Type B pancreatic cell (in vitro differentiated cells): Measurements from ENCODE around the gene CLC. TPM values are rescaled to one million over a fixed set of nuclear protein-coding genes. Genes with fewer than 3 reads are reported as not detected.
"Not testable (repeated sequence)": the region's sequence is repeated elsewhere in the genome, so short reads cannot be mapped to it uniquely, and the experiment has no call there.

Experiments used
- DNase-seq: peaks from one replicate; pipeline ENCODE4 v3.0.0; 2021; ENCODE audit warnings: mixed read lengths; ENCODE audit not compliant: unreplicated experiment; ENCODE audit errors: extremely low spot score
- H3K27ac Mint-ChIP-seq: 2 replicates; pipeline ENCODE4 v1.8.0; 2021; ENCODE audit warnings: mild to moderate bottlenecking, mixed read lengths
- H3K27me3 Mint-ChIP-seq: 2 replicates; pipeline ENCODE4 v1.8.0; 2021; ENCODE audit warnings: mixed read lengths
- H3K36me3 Mint-ChIP-seq: 2 replicates; pipeline ENCODE4 v1.8.0; 2021; ENCODE audit warnings: mixed read lengths
- H3K4me1 Mint-ChIP-seq: one replicate; pipeline ENCODE4 v1.8.0; 2021; ENCODE audit warnings: mixed read lengths; ENCODE audit not compliant: unreplicated experiment
- H3K4me3 Mint-ChIP-seq: 2 replicates; pipeline ENCODE4 v1.8.0; 2021; ENCODE audit warnings: mild to moderate bottlenecking, mixed read lengths
- H3K9me3 Mint-ChIP-seq: 2 replicates; pipeline ENCODE4 v1.8.0; 2021; ENCODE audit warnings: mixed read lengths
- total RNA-seq: library from RNA; stranded (reverse); gene quantifications from 2 replicates; pipeline ENCODE4 v1.2.1, GENCODE V29; 2021; ENCODE audit warnings: low replicate concordance
- TF ChIP-seq, protein P1 (sequence below): fragments of 200-600 bp; sonication (generic); conservative IDR thresholded peaks from 2 replicates; pipeline ENCODE4 v1.5.0; 2021; ENCODE audit warnings: antibody characterized with exemption, mild to moderate bottlenecking

Gene CLC
- total RNA-seq, 1 donor from 2014 or later, result not detected

- peaks cover 48% of the 10 kb centered on the region for H3K27me3 Mint-ChIP-seq
- no peak for DNase-seq
These were observed 8.2 kb downstream of the CLC start for GRCh38 chr19:39729594-39729993.

DNA sequence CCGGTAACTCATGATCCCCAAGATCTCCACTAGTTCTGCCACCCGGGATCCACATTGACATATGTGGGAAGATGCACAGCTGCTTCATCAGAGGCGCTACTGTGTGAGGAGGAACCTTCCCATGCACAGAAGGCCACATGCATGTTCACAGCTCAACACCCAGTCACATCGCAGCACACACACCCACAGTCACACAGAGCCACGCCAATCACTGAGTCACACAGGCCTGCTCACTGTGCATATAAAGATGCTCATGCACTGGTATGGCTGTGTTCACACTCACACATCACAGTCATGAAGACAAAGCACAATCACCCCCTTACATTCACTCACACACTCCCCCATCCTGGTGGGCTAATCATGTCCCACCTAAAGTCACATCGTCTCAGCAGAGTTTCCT lies 9.8 kb downstream of the CLC start:
- DNase-seq, result no peak
- no peaks in the 10 kb centered on the region for H3K4me1 Mint-ChIP-seq
- TF ChIP-seq, protein P1, sequence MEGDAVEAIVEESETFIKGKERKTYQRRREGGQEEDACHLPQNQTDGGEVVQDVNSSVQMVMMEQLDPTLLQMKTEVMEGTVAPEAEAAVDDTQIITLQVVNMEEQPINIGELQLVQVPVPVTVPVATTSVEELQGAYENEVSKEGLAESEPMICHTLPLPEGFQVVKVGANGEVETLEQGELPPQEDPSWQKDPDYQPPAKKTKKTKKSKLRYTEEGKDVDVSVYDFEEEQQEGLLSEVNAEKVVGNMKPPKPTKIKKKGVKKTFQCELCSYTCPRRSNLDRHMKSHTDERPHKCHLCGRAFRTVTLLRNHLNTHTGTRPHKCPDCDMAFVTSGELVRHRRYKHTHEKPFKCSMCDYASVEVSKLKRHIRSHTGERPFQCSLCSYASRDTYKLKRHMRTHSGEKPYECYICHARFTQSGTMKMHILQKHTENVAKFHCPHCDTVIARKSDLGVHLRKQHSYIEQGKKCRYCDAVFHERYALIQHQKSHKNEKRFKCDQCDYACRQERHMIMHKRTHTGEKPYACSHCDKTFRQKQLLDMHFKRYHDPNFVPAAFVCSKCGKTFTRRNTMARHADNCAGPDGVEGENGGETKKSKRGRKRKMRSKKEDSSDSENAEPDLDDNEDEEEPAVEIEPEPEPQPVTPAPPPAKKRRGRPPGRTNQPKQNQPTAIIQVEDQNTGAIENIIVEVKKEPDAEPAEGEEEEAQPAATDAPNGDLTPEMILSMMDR, result no peak
- no peak overlapping the region for H3K27ac Mint-ChIP-seq
- H3K4me3 Mint-ChIP-seq, result no peak overlapping the region
- H3K36me3 Mint-ChIP-seq, result no peaks in the 10 kb centered on the region
- no peaks in the 10 kb centered on the region for H3K9me3 Mint-ChIP-seq
- H3K27me3 Mint-ChIP-seq, result peaks cover 54% of the 10 kb centered on the region

More at GRCh38 chr19:39729594-39729993, 8.2 kb downstream of the CLC start:
- no peak overlapping the region for H3K27ac Mint-ChIP-seq
- H3K4me3 Mint-ChIP-seq, result no peak overlapping the region
- no peaks in the 10 kb centered on the region for H3K4me1 Mint-ChIP-seq
- no peaks in the 10 kb centered on the region for H3K9me3 Mint-ChIP-seq
- H3K36me3 Mint-ChIP-seq, result no peaks in the 10 kb centered on the region
- TF ChIP-seq, protein P1, result no peak

DNA sequence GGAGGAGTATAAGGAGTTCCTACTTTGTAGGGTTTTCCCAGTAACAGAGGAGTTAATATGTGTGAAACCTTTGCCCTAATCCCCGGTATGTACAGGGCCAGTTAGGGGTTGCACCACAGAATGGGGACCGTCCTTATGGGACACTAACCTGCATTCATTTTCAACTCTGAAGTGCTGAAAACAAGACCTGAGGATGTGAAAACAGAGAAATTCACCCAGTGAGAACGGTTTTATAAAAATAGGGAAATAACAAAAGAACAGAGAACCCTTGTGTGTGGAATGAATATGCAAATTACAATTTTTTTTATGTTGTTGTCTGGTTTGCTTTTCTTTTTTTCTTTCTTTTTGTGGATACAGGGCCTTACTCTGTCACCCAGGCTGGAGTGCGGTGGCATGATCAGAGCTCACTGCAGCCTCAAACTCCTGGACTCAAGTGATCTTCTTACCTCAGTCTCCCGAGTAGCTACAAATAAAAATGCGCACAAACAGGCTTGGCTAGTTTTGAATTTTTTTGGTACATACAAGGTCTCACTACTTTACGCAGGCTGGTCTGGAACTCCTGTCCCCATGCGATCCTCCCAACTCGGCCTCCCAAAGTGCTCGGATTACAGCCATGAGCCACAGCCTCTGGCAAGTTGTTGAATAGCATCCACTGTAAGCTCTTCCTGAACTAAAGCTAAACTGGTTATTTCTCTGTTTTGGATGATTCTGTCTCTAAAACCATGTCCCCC lies 10.6 kb downstream of the CLC start:
- TF ChIP-seq, protein P1, result no peak
- Mint-ChIP-seq H3K9me3 (no peaks in the 10 kb centered on the region), H3K36me3 (no peaks in the 10 kb centered on the region), H3K27ac (no peak overlapping the region), H3K4me3 (no peak overlapping the region), H3K4me1 (no peaks in the 10 kb centered on the region), H3K27me3 (peaks cover 61% of the 10 kb centered on the region)
- no peak for DNase-seq

DNA sequence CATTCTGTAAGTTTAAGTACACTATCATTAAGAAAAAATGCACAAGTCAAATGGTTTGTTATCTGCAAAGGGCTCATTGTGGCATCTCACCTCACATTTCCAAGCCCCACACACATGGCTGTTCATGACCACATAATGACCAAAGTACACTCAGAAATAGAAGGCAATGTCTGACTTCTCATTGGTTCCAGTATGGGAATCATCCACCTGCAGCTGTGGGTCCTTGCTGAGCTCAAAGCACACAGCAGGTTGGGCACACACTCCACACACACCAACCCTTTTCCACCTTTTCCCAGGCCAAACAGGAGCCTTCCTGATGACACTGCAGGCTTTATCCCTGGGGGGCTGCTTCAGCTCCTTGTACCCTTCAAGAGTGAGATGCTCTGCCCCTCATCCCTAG lies 11.8 kb downstream of the CLC start:
- Mint-ChIP-seq H3K27me3 (peaks cover 61% of the 10 kb centered on the region), H3K36me3 (no peaks in the 10 kb centered on the region), H3K4me1 (no peaks in the 10 kb centered on the region), H3K9me3 (no peaks in the 10 kb centered on the region), H3K27ac (no peak overlapping the region), H3K4me3 (no peak overlapping the region)
- TF ChIP-seq, protein P1, result no peak
- no peak for DNase-seq

DNA sequence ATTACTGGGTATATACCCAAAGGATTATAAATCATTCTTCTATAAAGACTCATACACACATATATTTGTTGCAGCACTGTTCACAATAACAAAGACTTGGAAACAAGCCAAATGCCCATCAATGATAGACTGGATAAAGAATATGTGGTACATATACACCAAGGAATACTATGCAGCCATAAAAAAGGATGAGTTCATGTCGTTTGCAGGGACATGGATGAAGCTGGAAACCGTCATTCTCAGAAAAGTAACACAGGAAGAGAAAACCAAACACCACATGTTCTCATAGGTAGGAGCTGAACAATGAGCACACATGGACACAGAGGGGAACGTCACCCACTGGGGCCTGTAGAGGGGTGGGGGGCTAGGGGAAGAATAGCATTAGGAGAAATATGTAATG lies 17.7 kb downstream of the CLC start:
- peaks cover 42% of the 10 kb centered on the region for H3K27me3 Mint-ChIP-seq
- H3K4me1 Mint-ChIP-seq, H3K27ac Mint-ChIP-seq, DNase-seq, H3K4me3 Mint-ChIP-seq, H3K9me3 Mint-ChIP-seq, H3K36me3 Mint-ChIP-seq: not testable (repeated sequence)

DNA sequence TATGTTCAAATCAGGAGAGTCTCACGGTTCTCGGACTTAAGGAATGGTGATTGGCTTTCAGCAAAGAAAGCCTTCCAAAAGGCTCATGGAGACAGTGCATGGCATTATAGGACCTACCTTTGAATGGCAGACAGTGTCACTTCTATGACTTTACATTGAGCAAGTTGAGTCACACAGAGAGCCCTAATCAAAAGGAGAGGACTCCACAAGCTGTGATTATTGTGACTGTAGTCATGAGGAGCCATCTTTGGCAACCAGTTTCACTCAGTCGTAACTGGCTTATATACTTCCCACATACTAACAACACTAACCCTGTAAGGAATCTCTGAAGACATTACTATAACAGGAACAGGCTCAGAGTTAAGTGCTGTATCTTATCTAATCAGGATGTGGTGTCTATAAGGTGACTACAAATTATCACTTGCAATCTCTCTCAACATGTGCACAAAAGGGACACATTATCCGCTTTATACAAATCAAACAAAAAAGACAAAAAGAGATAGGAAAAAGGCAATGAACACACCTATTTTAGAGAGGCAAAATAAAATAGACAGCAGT lies 27.4 kb downstream of the CLC start:
- Mint-ChIP-seq H3K4me1 (no peaks in the 10 kb centered on the region), H3K27me3 (peaks cover 25% of the 10 kb centered on the region), H3K4me3 (no peak overlapping the region), H3K27ac (no peak overlapping the region), H3K9me3 (no peaks in the 10 kb centered on the region), H3K36me3 (no peaks in the 10 kb centered on the region)
- TF ChIP-seq, protein P1, result no peak
- DNase-seq, result no peak
